Right kidney (tissue), 1 donor: ENCODE results near the gene ZBTB7C.
A peak's percentile ranks its signal among the peaks of the same experiment; 100 is the strongest.

ENCODE experiments used
- DNase-seq: peaks from one replicate; pipeline ENCODE4 v3.0.0-alpha.2; 2016

The ZBTB7C gene

GRCh38 chr18:48085781-48086487 lies 323.2 kb downstream of the ZBTB7C start:
- no peak for DNase-seq

DNA sequence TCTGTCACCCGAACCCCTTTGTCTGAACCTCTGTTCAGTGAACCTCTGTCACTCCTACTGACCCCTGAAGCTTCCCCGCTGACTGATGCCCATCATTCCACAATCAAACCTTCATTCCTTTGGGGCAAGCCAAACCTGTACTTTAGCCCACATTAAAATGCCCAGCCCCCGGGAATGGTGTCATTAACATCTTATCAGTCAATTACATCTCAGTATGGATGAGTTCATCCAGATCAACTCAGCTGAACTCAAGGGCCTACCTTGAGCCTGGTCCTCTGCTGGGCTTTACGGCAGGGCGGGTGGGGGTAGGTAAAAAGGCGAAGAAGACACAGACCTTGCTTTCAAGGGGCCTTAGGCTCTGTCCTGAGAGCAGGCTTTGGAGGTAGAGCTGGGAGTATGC lies 324.3 kb downstream of the ZBTB7C start:
- DNase-seq = no peak

- DNase-seq = no peak
These were observed 325.0 kb downstream of the ZBTB7C start for GRCh38 chr18:48084041-48084757.

DNA sequence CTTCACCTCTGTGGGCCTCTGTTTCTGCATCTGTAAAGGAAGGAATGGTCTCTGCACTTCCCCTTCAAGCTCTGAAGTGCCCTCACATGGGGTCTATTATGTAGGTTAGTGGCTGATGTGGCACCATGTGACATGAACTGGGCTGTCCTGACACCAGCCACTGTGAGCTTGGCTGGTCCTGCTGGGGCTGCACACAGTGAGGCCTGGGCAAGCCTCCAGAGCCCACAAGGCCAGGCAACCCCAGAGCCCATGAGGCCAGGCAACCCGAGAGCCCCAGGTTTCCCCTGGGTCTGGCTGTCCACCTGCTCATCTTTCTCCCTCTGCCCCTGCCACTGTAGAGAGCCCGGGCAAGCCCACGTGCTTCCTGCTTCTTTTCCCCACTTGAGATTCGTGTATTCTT lies 328.6 kb downstream of the ZBTB7C start:
- no peak for DNase-seq

- no peak for DNase-seq
These were observed 329.3 kb downstream of the ZBTB7C start for GRCh38 chr18:48079885-48080284.

DNA sequence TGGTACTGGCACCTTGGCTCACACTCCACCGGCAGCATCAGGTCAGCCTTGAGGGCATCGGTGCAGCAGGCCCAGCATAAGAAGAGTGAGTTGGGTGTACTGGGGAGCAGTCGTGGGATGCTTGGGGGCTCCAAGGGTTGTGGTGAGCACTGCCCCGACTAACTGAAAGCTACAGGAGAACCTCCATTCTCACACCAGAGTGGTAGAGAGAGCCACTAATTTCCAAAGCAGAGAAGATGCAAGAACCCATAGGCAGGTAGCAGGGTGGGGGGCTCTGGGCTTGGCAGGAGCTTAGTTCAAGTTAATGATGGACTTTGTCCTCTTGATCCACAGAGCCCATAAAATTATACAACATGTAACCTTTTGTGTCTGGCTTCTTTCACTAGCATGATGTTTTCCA lies 330.7 kb downstream of the ZBTB7C start:
- no peak for DNase-seq

GRCh38 chr18:48077291-48077690 lies 331.9 kb downstream of the ZBTB7C start:
- DNase-seq = no peak

DNA sequence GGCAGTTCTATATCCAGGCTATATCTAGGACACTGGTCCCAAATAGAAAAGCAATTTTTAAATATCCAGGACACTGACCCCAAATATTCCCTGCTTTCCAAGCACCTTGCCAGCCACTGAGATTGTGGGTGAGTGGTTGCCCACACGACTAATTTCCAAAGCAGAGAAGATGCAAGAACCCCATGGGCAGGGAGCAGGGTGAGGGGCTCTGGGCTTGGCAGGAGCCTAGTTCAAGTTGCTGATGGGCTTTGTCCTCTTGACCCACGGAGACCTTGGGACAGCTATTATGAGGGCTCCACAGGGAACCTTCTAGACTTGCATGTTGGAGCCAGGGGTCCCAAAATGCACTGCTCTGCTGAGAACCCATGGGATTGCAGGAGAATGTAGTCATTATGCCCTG lies 332.7 kb downstream of the ZBTB7C start:
- no peak for DNase-seq

DNA sequence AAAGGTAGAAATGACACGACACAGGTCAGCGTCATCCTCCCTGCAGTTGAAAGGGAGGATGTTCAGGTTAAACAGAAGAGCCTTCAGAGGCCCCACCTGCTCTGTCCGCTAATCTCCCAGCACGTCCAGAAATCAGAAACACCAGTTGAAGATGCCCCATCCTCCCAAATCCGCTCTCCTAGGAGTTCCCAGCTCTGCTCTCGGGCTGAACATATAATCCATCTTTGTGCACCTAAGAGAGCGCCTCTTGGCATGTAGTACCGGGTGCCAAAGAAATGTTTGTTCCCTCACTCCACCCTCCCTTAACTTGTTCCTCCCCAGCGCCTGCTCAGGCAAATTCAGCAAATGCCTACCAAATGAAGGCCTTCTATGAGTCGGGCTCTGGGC lies 333.5 kb downstream of the ZBTB7C start:
- DNase-seq = no peak

- DNase-seq = no peak
These were observed 334.1 kb downstream of the ZBTB7C start for GRCh38 chr18:48074929-48075706.

DNA sequence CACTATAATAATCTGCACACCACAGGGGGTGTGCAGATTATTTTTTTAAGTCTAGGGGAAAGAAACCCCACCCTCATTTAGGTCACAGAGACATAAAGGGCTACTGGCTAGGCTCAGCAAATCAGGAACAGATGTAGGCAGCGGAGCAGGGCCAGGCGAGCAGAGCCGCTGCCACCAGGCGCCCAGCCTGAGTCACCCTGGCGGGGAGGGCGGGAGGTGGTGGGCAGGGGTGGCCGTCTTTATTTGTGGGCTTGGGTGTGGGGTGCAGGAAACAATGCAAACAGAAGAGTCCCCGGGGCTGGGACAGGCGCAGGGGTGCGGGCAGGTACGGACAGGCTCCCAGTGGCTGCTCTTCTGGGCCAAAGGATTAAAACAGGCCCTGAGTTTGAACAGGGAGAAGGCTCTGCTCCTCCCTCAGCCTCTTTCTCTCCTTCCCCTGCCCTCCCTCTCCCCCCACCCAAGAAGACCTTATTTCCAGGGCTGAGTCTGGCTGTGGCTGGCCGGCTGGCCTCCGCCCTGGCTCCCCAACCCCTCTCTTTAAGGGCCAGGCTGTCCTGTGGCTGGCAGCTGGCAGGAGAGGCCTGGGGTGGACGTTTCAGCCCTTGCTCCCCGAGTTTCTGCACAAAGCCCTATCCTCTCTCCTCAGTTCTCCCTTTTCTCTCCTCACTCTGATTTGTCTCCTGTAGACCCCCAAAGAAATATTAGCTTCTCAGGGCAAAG lies 335.8 kb downstream of the ZBTB7C start:
- no peak for DNase-seq

GRCh38 chr18:48072428-48073204 lies 336.6 kb downstream of the ZBTB7C start:
- DNase-seq = no peak

DNA sequence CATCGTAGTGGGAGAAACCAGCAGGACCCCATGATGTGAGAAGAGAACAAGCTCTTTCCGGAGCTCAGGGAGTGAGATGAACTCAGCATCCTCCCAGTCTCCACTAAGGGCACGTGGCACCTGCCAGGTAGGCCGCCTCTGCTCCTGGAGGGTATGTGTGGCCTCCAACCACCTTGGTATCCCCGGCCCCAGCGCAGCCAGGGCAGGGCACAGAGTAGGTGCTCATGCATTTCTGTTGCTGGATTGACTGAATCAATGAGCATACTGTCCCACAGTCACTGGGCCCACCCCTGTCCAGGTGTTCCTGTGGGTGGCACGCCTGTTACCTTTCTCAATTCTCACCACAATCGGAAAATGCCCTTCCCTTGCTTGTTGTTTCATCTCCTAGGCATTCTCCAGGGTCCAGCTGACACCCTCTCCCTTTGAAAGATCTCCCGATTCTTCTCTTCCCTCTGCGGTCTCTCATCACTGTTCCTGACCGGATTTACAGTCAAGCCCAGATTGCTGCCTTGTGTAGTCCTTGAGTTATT lies 340.2 kb downstream of the ZBTB7C start:
- DNase-seq = no peak

DNA sequence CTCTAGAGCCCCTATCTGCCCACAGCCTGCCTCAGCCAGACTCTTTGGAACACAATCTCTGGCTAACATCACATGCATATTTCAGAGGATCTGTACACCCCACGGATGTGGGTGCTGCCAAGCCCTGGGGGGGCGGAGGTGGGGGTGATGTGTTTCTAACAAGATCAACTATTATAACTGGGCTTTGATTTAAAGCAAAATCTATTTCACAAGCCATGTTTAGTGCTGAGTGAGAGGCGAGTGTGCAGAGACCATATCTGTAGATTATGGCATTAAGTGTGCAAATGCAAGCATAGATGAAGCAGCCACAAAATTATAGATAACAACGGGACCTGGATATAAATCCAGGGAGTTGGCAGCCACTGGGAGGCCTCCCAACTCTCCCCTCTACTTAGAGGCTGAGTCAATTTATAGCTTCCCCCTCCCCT lies 342.9 kb downstream of the ZBTB7C start:
- no peak for DNase-seq

- DNase-seq = no peak
These were observed 343.6 kb downstream of the ZBTB7C start for GRCh38 chr18:48065601-48065995.

GRCh38 chr18:48064978-48065600 lies 344.1 kb downstream of the ZBTB7C start:
- no peak for DNase-seq

DNA sequence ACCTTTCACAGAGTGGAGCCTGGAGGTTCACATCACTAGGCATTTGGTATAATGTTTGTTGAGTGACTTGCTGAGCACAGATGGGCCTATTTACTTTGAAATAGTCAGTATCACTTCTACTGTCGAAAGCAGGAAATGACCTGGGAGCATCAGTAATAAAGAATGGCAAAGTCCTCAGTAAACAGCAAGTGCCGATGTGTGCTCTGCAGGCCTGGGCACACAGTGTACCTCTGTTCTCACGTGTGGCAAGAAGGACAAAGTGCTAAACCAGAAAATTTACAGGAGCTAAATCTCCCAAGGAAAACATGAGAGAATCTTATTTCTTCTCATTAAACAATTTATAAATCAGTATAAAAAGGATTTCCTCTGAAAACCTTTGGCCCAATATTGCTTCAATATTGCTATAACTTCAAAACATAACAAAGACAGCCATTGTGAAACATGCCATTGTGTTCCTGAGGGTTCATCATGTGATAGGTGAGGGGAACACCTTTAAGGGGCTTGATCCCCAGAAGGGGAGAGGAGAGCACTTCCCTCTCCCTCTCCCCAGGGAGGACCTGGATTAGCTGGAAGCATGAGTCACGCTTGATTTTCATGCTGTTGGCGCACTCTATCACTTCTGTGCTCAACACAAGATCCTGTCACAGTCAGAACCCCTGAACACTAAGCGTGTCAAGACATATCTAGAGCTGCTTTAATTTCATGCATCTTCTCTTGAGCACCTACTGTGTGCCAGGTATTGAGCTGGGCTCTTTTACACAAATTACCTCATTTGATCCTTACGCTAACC lies 347.2 kb downstream of the ZBTB7C start:
- no peak for DNase-seq

GRCh38 chr18:48060970-48061369 lies 348.2 kb downstream of the ZBTB7C start:
- no peak for DNase-seq

- no peak for DNase-seq
These were observed 348.8 kb downstream of the ZBTB7C start for GRCh38 chr18:48060346-48060745.

DNA sequence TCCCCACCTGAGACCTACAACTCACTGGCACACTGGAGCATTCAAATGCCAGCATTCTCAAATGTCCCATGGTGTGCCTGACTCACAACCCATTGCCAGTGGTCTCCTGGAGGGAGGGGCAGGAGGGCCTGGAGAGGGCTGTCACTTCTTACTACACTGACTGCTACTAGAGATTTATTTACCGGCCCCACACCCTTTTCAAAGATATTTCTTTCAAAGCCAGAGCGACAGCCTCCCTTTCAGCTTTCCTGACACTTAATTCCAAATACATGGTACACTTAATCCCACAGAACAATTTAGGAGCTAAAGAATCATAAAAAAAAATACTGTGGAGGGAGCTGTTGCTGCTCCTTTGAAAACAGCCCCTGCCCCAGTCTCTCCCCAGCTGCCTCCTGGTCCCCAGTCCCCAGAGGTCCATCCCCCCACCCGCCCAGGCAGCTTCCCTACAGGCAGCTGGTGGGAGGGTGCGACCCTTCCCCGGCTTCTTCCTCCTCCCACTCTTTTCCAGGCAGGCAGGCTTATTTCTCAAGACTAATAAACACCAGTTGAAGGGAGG lies 349.6 kb downstream of the ZBTB7C start:
- DNase-seq = peak; percentile 53
